ENCODE results near the gene CHCHD5. TPM values are rescaled to one million over a fixed set of nuclear protein-coding genes. Genes with fewer than 3 reads are reported as not detected.

CHCHD5 gene, protein sequence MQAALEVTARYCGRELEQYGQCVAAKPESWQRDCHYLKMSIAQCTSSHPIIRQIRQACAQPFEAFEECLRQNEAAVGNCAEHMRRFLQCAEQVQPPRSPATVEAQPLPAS
- total RNA-seq (2022; extraction: Qiagen RNA extraction) = 57.4 to 84.9 TPM (median 61.6 TPM) in 5 replicates

GRCh38 chr2:112584134-112584890 lies at the start of gene CHCHD5:
CHCHD5 (plus strand) TSS chr2:112584609; CDS start chr2:112584648, 39 bp downstream.

DNA sequence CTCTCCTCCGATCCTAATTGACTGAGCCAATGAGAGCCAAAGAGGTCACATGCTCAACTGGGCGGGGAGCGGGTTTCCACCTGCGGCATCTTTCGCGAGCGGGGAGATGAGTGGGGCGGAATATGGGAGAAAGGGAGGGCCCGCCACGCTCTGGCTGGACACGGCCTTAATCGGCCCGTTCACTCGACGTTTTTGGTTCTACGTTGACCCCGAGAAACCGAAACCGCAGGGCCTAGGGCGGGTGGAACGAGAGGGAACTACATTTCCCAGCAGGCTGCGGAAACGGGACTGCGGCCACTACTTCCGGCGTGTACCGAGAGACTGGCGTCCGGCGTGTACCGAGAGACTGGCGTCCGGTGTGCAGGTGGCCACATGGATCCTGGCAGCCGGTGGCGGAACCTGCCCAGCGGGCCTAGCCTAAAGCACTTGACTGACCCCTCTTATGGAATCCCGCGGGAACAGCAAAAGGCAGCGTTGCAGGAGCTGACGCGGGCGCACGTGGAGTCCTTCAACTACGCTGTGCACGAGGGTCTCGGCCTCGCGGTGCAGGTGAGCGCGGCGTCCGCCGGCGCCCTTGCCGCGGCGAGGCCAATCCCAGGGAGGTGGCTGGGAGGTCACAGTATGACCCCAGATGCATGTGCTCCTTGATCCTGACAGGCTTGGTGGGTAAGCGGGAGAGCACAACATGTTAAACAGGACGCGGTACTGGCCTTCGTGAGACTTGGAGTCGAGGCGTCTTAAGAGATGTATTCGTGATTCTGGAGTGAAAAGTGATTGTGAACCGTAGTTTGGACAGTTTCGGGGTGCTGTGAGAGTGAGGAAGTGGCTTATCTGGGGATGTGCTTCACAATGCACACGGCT lies 42.1 kb upstream of the CHCHD5 start, which contains the start of gene POLR1B:
Gene POLR1B, plus strand, starts transcription at position 343 of the 861 bp plus-strand sequence. Its CDS starts 30 bp downstream, at position 373.

Other genes with a start within 250 kb of the CHCHD5 start
- 1.6 to 4.1 TPM (median 3.3 TPM) in 5 replicates for gene RGPD8, start 151.0 kb upstream of the CHCHD5 start, total RNA-seq (2022; extraction: Qiagen RNA extraction)
- 34.9 to 40.6 TPM (median 39.1 TPM) in 5 replicates for gene TTL, start 102.5 kb upstream of the CHCHD5 start, total RNA-seq (2022; extraction: Qiagen RNA extraction)
- 22.3 to 26.5 TPM (median 22.5 TPM) in 5 replicates for gene POLR1B, start 42.1 kb upstream of the CHCHD5 start, total RNA-seq (2022; extraction: Qiagen RNA extraction)
- gene SLC20A1, start 61.3 kb downstream of the CHCHD5 start, total RNA-seq (2022; extraction: Qiagen RNA extraction) = 136 to 146 TPM (median 146 TPM) in 5 replicates
- not detected in 5 replicates for gene NT5DC4, start 136.4 kb downstream of the CHCHD5 start, total RNA-seq (2022; extraction: Qiagen RNA extraction)
- 12.1 to 16.9 TPM (median 15.1 TPM) in 5 replicates for gene CKAP2L, start 180.0 kb downstream of the CHCHD5 start, total RNA-seq (2022; extraction: Qiagen RNA extraction)
- gene IL1A, start 199.9 kb downstream of the CHCHD5 start, total RNA-seq (2022; extraction: Qiagen RNA extraction) = 0.14 to 0.28 TPM (median 0.21 TPM) in 5 replicates